ENCODE measurements around the gene FCHO1.

FCHO1 gene

DNA sequence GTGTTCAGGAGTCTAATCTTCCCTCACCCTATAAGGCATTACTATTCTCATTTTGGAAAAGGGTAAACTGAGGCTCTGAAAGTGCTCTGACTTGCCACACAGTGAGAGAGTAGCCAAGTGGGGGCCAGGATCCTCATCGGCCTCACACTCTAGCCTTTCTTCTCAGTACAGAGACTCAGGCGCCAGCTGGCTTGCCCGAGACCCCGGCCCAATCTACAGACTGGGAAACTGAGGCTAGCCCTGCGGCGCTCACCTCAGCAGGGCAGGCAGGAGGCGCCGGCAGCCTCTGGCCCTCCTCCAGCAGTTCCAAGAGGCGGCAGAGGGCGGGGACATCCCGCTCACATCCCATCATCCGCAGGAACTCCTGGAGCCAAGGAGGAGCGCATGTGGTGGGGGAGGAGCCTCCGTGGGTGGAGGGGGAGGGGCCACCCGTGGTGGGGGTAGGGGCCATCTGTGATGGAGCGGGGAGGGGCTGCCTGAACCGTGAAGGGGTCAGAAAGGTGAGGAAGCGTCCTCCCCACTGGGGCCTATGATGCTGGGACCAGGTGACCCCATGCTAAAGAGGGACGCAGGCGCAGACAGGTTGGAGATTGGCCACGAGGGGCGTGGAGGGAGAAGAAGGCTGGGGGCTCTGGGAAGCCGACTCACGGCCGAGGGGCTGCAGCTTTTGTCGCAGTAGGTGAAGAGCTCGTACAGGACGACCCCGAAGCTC, 78.7 kb downstream of the FCHO1 start:
- in situ Hi-C loops (cut with MboI; ENCODE audit: low sequenced_read_pairs, unreplicated experiment): no loop called here
- no peak for DNase-seq (ENCODE audit: low spot score)
- TF ChIP-seq, protein P1, sequence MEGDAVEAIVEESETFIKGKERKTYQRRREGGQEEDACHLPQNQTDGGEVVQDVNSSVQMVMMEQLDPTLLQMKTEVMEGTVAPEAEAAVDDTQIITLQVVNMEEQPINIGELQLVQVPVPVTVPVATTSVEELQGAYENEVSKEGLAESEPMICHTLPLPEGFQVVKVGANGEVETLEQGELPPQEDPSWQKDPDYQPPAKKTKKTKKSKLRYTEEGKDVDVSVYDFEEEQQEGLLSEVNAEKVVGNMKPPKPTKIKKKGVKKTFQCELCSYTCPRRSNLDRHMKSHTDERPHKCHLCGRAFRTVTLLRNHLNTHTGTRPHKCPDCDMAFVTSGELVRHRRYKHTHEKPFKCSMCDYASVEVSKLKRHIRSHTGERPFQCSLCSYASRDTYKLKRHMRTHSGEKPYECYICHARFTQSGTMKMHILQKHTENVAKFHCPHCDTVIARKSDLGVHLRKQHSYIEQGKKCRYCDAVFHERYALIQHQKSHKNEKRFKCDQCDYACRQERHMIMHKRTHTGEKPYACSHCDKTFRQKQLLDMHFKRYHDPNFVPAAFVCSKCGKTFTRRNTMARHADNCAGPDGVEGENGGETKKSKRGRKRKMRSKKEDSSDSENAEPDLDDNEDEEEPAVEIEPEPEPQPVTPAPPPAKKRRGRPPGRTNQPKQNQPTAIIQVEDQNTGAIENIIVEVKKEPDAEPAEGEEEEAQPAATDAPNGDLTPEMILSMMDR (IDR thresholded peaks at IDR 0.05; ENCODE audit: borderline replicate concordance, control extremely low read depth, extremely low read depth, insufficient read depth, missing control alignments): no peak

DNA sequence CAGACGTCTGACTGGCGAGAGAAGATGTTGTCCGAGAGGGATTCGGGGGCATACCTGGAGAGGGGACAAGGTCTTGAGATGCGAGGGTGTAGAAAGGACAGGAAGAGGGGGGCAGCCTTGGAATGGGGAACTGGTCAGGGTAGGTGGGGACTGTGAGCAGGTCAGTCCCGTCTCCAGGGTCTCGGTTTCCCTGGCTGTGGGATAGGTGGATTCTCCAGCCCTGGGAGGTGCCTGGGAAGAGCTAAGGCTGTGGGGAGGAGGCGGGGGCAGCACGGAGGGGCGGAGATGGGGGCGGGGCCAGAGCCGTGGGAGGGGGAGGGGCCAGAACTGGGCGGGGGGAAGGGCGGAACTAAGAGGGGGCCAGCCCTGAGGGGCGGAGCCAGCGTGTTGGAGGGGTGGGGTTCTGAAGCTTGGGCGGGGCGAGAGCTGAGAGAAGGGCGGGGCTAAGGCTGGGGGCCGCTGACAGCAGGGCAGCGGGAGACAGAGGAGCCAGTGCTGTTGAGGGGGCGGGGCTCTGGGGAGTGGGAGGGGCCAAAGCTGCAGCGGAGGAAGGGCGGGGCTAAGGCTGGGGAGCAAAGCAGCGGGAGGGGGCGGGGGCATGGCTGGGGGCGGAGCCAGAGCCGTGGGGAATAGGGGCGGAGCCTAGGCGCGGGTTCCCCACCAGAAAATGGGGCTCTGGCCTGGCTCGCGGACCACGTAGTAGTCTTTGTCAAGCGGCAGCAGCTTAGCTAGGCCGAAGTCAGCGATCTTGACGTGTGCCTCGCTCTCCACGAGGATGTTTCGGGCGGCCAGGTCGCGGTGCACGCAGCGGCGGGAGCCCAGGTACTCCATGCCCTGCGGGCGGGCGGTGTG, 79.5 kb downstream of the FCHO1 start:
- TF ChIP-seq, protein P1 (IDR thresholded peaks at IDR 0.05; ENCODE audit: borderline replicate concordance, control extremely low read depth, extremely low read depth, insufficient read depth, missing control alignments): no peak
- in situ Hi-C loops (cut with MboI; ENCODE audit: low sequenced_read_pairs, unreplicated experiment): no loop called here
- DNase-seq (ENCODE audit: low spot score): peak; percentile 79

DNA sequence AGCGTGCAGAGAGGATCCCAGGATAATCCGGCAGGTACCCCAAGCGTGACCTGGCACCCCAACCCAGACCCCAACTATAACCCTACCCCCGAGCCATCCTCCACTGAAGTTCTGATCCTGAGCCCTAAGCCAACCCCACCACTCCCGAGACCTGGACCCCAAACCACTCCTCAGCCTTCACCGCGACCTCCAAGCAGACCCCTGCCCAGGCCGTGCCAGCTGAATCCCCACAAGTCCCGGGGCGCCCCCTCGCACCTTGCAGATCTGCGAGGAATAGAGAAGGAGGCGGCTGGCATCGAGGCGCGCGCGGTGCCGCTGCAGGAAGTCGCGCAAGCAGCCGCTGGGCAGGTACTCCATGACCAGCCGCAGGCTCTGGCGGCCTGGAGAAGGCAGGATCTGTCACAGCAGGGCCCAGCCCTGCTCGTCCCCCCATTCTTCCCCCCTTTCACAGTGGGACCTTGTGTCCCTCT, 80.2 kb downstream of the FCHO1 start:
- DNase-seq (ENCODE audit: low spot score): no peak
- in situ Hi-C loops (cut with MboI; ENCODE audit: low sequenced_read_pairs, unreplicated experiment): no loop called here
- TF ChIP-seq, protein P1 (IDR thresholded peaks at IDR 0.05; ENCODE audit: borderline replicate concordance, control extremely low read depth, extremely low read depth, insufficient read depth, missing control alignments): no peak

DNA sequence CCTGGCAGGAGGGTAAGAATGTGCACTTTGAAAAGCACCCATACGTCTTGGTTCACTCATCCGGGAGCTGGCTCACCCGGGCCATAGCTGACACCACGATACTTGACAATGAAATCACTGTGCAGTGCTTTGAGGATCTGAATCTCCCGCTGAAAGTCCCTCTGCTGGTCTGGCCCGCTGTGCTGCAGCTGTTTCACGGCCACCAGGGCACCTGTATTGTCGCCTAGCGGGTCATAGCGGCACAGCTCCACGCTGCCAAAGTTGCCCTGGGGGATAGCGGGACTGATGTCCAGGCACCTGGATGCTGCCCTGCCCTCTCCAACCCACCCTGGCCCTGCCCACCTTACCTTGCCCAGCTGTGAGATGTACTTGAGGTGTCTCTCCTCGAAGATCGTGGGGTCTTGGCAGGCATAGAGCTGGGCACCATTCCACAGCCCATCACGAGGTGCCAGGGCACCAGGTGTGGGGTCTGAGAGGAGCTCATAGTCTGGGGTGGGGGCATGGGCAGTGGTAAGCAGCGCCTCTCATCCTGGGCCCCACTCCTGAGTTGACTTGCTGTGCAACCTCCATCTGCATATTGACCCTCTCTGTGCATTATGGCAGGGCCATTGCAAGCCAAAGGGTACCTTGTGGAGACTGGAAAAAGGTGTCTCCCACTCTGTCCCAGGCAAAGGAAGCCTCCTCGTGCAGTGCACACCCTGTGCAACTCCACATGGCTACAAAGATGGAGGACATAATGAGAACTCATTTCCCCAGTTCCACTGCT, 81.3 kb downstream of the FCHO1 start:
- TF ChIP-seq, protein P1 (IDR thresholded peaks at IDR 0.05; ENCODE audit: borderline replicate concordance, control extremely low read depth, extremely low read depth, insufficient read depth, missing control alignments): no peak
- no peak for DNase-seq (ENCODE audit: low spot score)
- in situ Hi-C loops (cut with MboI; ENCODE audit: low sequenced_read_pairs, unreplicated experiment): no loop called here

DNA sequence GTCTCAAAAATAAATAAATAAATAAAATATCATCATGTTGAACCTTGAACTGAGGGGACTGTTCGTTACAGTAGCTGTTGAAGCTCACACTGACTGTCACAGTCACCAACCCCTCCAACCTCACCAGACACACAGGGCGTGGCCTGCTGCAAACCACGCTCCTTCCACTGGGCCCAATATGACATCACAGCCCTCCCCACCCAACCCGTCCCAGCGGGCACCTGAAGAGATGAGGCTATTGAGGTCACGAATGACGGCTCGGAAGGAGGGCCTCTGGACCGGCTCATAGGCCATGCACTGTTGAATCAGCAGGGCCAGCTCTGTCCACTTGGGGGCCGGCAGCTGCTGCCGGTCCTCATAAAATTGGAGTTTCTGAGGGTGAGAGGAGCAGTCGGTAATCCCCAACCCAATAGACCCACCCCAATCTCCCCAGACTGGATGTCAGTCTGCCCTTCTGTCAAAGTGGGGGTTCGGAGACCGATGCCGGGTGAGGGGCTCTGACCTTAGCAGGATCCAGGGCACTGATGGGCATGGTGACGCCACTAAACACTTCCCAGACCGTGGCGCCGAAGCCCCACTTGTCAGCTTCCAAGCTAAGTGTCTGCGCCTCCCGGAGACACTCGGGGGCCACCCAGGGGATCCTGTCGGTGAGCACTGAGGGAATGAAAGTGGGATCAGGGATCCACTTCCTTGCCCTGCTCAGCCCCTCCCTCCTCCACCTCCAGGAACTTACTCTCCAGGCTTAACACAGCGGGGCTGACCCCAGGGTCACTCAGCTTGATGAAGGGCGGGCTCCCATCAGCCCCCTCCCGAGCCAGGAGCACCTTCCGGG, 83.3 kb downstream of the FCHO1 start:
- in situ Hi-C loops (cut with MboI; ENCODE audit: low sequenced_read_pairs, unreplicated experiment): no loop called here
- no peak for DNase-seq (ENCODE audit: low spot score)
- TF ChIP-seq, protein P1 (IDR thresholded peaks at IDR 0.05; ENCODE audit: borderline replicate concordance, control extremely low read depth, extremely low read depth, insufficient read depth, missing control alignments): no peak

All from GM13976 (cell line).